GM23248 (cell line): ENCODE data around the gene ACE. TPM values are rescaled to one million over a fixed set of nuclear protein-coding genes. Genes with fewer than 3 reads are reported as not detected.

Experiments
- DNase-seq: peaks from one replicate; pipeline ENCODE4 v3.0.0-alpha.2; 2015
- H2AFZ ChIP-seq: fragments of 200-600 bp; sonication (generic); 2 replicates; pipeline ENCODE4 v1.6.1; 2016; ENCODE audit warnings: antibody characterized with exemption
- H3F3A ChIP-seq: fragments of 200-600 bp; sonication (generic); 2 replicates; pipeline ENCODE4 v1.6.1; 2016; ENCODE audit warnings: mild to moderate bottlenecking, antibody characterized with exemption, mixed run types; ENCODE audit not compliant: insufficient read depth
- H3K27ac ChIP-seq: fragments of 200-600 bp; sonication (generic); 2 replicates; pipeline ENCODE4 v1.5.1; 2016; ENCODE audit warnings: mild to moderate bottlenecking
- H3K27me3 ChIP-seq: fragments of 200-600 bp; sonication (generic); replicated peaks from 2 replicates; pipeline ENCODE4 v1.6.1; 2016; ENCODE audit warnings: mild to moderate bottlenecking; ENCODE audit not compliant: insufficient read depth
- H3K36me3 ChIP-seq: fragments of 200-600 bp; sonication (generic); 2 replicates; pipeline ENCODE4 v1.6.1; 2016; ENCODE audit warnings: low read depth, mild to moderate bottlenecking
- H3K4me1 ChIP-seq: fragments of 200-600 bp; sonication (generic); 2 replicates; pipeline ENCODE4 v1.6.1; 2016; ENCODE audit warnings: mild to moderate bottlenecking; ENCODE audit not compliant: insufficient read depth
- H3K4me2 ChIP-seq: fragments of 200-600 bp; sonication (generic); one replicate; pipeline ENCODE4 v1.6.1; 2016; ENCODE audit warnings: mild to moderate bottlenecking; ENCODE audit not compliant: unreplicated experiment
- H3K4me3 ChIP-seq: fragments of 200-600 bp; sonication (generic); 2 replicates; pipeline ENCODE4 v1.5.1; 2016; ENCODE audit warnings: mild to moderate bottlenecking
- H3K79me2 ChIP-seq: fragments of 200-600 bp; sonication (generic); 2 replicates; pipeline ENCODE4 v1.6.1; 2016; ENCODE audit warnings: mild to moderate bottlenecking; ENCODE audit not compliant: insufficient read depth
- H3K9ac ChIP-seq: fragments of 200-600 bp; sonication (generic); 2 replicates; pipeline ENCODE4 v1.6.1; 2016; ENCODE audit warnings: mild to moderate bottlenecking
- H3K9me2 ChIP-seq: fragments of 200-600 bp; sonication (generic); 2 replicates; pipeline ENCODE4 v1.6.1; 2016; ENCODE audit warnings: mixed run types, mild to moderate bottlenecking, moderate library complexity; ENCODE audit not compliant: insufficient read depth
- H3K9me3 ChIP-seq: fragments of 200-600 bp; sonication (generic); one replicate; pipeline ENCODE4 v1.6.1; 2017; ENCODE audit warnings: low read depth
- H4K20me1 ChIP-seq: fragments of 200-600 bp; sonication (generic); 2 replicates; pipeline ENCODE4 v1.6.0; 2016; ENCODE audit not compliant: insufficient read depth
- EZH2 ChIP-seq: fragments of 200-600 bp; sonication (generic); IDR thresholded peaks from 2 replicates; pipeline ENCODE4 v1.6.1; 2018; ENCODE audit warnings: antibody characterized with exemption, mild to moderate bottlenecking; ENCODE audit not compliant: insufficient read depth, poor library complexity, severe bottlenecking
- EZH2phosphoT487 ChIP-seq: fragments of 200-600 bp; sonication (generic); IDR thresholded peaks from 2 replicates; pipeline ENCODE4 v1.6.1; 2018; ENCODE audit warnings: antibody characterized with exemption, moderate library complexity, mild to moderate bottlenecking, low read depth; ENCODE audit not compliant: insufficient read depth
- WGBS, 2 experiments: methylation state at CpG; one replicate each; pipeline ENCODE4 v1.1.6; 2015 to 2017; ENCODE audit warnings: low lambda C conversion rate in 2 of 2, low coverage in 1 of 2; ENCODE audit errors: missing lambda C conversion rate in 2 of 2; 5-methylcytosine and 5-hydroxymethylcytosine counted together
- in situ Hi-C: fragments of 300-500 bp; cut with MboI; formaldehyde crosslinking; loops from 2 replicates; pipeline ENCODE4 v1.15.0; 2020
- polyA plus RNA-seq: library from polyadenylated mRNA; unstranded; fragments of >200 nt; fragmentation: Nextera tagmentation; extraction: Ambion mirVana; gene quantifications from 2 replicates; pipeline ENCODE4 v1.2.1, GENCODE V29; 2016
- total RNA-seq: library from RNA; depleted of rRNA; stranded (reverse); fragments of >200 nt; shearing (Covaris generic); gene quantifications from 2 replicates; pipeline ENCODE4 v1.2.3, GENCODE V29; 2014

The ACE gene
- total and polyA plus RNA-seq, 2 experiments from 2014 or later = 2.2 to 3.4 TPM

DNA sequence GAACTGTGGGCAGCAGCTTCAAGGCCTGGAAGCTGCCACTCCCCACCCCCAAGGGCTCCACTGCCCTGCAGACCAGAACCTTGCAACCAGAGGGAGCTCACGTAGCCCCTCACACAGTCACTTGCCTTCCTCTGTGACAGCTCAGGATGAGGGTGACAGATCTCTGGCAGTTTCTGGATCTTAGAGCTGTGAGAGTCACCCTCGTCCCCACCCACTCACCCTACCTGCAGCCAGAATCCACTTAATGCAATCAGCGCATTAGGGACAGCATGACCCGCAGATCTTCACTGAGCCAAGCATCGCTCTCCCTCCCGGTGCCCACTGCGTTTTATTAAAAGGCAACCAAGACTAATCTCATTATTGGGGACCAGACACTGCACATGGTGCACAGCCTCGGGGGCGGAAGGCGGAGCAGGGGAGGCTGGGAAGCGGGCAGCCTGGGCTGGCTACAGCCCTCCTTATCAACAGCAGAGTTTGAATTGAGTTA lies 34.3 kb upstream of the ACE start:
- H3F3A ChIP-seq = 0 out of 2 replicates have a peak, but pooled peaks cover 11% of the 10 kb centered on the region
- H3K9me2 ChIP-seq = no peaks in the 10 kb centered on the region
- H3K36me3 ChIP-seq = no peaks in the 10 kb centered on the region
- no peak overlapping the region for H2AFZ ChIP-seq
- no peak overlapping the region for H3K4me2 ChIP-seq
- H3K9me3 ChIP-seq = no peaks in the 10 kb centered on the region
- H3K4me1 ChIP-seq = peaks cover 6% of the 10 kb centered on the region; the same call in 1 of the 2 replicates
- H3K9ac ChIP-seq = no peak overlapping the region
- no peaks in the 10 kb centered on the region for H4K20me1 ChIP-seq
- 87 to 92% methylated on average over 11 of the region's 11 CpGs for WGBS, 2 experiments
- H3K4me3 ChIP-seq = no peak overlapping the region
- in situ Hi-C loops = no loop called here
- no peaks in the 10 kb centered on the region for H3K79me2 ChIP-seq
- no peak for DNase-seq
- TF ChIP-seq EZH2phosphoT487 (no peak), EZH2 (no peak)
- H3K27me3 ChIP-seq = no peaks in the 10 kb centered on the region
- H3K27ac ChIP-seq = no peak overlapping the region

DNA sequence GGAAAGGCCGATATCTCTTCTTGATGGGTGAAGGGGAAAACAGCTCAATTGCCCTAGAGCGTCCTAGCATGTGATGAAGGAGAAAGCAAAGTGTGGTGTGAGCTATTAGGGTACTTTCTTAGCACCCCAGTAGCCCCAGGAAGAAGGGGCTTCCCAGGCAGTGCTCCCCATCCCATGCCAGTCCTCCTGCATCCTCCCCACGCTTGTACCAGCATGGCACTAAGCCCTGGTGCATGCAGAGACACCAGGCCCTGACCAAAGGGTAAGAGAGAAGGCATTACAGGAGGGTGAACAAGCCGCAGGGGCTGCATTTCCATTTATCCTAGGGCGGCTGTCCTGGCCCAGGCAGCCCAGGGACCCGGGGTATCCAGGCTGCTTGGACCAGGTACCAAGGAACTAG lies 33.8 kb upstream of the ACE start:
- no peaks in the 10 kb centered on the region for H3K9me3 ChIP-seq
- no peak for DNase-seq
- no peak overlapping the region for H3K27ac ChIP-seq
- peaks cover 6% of the 10 kb centered on the region; the same call in 1 of the 2 replicates for H3K4me1 ChIP-seq
- no peak overlapping the region for H3K4me2 ChIP-seq
- H3K27me3 ChIP-seq = no peaks in the 10 kb centered on the region
- H3K9ac ChIP-seq = no peak overlapping the region
- H3K9me2 ChIP-seq = no peaks in the 10 kb centered on the region
- H2AFZ ChIP-seq = no peak overlapping the region
- in situ Hi-C loops = no loop called here
- no peaks in the 10 kb centered on the region for H3K79me2 ChIP-seq
- H3K36me3 ChIP-seq = no peaks in the 10 kb centered on the region
- no peak overlapping the region for H3K4me3 ChIP-seq
- WGBS, 2 experiments = 82 to 84% methylated on average over 6 of the region's 6 CpGs
- 0 out of 2 replicates have a peak, but pooled peaks cover 11% of the 10 kb centered on the region for H3F3A ChIP-seq
- TF ChIP-seq EZH2 (no peak), EZH2phosphoT487 (no peak)
- no peaks in the 10 kb centered on the region for H4K20me1 ChIP-seq

GRCh38 chr17:63444457-63444856 lies 32.4 kb upstream of the ACE start:
- H3K9ac ChIP-seq = no peak overlapping the region
- no peak overlapping the region for H3K4me2 ChIP-seq
- 95 to 98% methylated on average over 3 of the region's 3 CpGs for WGBS, 2 experiments
- no peak overlapping the region for H3K4me3 ChIP-seq
- H3K79me2 ChIP-seq = no peaks in the 10 kb centered on the region
- TF ChIP-seq EZH2phosphoT487 (no peak), EZH2 (no peak)
- H3K27ac ChIP-seq = no peak overlapping the region
- H3F3A ChIP-seq = 0 out of 2 replicates have a peak, but pooled peaks cover 10% of the 10 kb centered on the region
- no peaks in the 10 kb centered on the region for H4K20me1 ChIP-seq
- H3K9me2 ChIP-seq = no peaks in the 10 kb centered on the region
- no peak overlapping the region for H2AFZ ChIP-seq
- no peaks in the 10 kb centered on the region for H3K9me3 ChIP-seq
- H3K27me3 ChIP-seq = no peaks in the 10 kb centered on the region
- no peaks in the 10 kb centered on the region for H3K36me3 ChIP-seq
- DNase-seq = no peak
- peaks cover 2% of the 10 kb centered on the region; the same call in 1 of the 2 replicates for H3K4me1 ChIP-seq
- in situ Hi-C loops = no loop called here

- Histone ChIP-seq H3K9me2 (no peaks in the 10 kb centered on the region), H3K4me3 (peak overlapping the region; percentile 68), H3K9ac (peak overlapping the region; percentile 84), H3K36me3 (no peaks in the 10 kb centered on the region), H3K9me3 (no peaks in the 10 kb centered on the region), H3K27me3 (no peaks in the 10 kb centered on the region), H3K27ac (no peak overlapping the region), H3F3A (0 out of 2 replicates have a peak, but pooled peaks cover 5% of the 10 kb centered on the region), H4K20me1 (no peaks in the 10 kb centered on the region), H3K4me1 (no peaks in the 10 kb centered on the region), H3K4me2 (peak overlapping the region; percentile 66), H2AFZ (peak overlapping the region; percentile 83), H3K79me2 (no peaks in the 10 kb centered on the region)
- TF ChIP-seq EZH2 (no peak), EZH2phosphoT487 (no peak)
- in situ Hi-C loops = no loop called here
- 44 to 59% methylated on average over 5 to 7 of the region's 7 CpGs for WGBS, 2 experiments
- peak; percentile 27 for DNase-seq
Measured at GRCh38 chr17:63445065-63445464, 31.8 kb upstream of the ACE start.
